GM21526 (cell line): ENCODE results near the gene PLXNA1.

Experiments
- ATAC-seq: cut with Tn5 transposase; IDR thresholded peaks from one replicate; pipeline ENCODE4 v1.9.1; 2021; ENCODE audit warnings: moderate library complexity; ENCODE audit not compliant: unreplicated experiment, low FRiP score

Gene PLXNA1

GRCh38 chr3:126982471-126983175, at the start of gene PLXNA1:
PLXNA1 (plus strand) TSS chr3:126983115; CDS start chr3:126988594, 5,479 bp downstream.
- peak; percentile 64 for ATAC-seq

- ATAC-seq = no peak
Measured at GRCh38 chr3:126934031-126934531, 48.8 kb upstream of the PLXNA1 start.

GRCh38 chr3:126934991-126935390, 47.9 kb upstream of the PLXNA1 start:
- no peak for ATAC-seq

GRCh38 chr3:126935756-126936509, 47.0 kb upstream of the PLXNA1 start:
- no peak for ATAC-seq

GRCh38 chr3:126936853-126937425, 46.0 kb upstream of the PLXNA1 start:
- no peak for ATAC-seq

- no peak for ATAC-seq
Measured at GRCh38 chr3:126937533-126937932, 45.4 kb upstream of the PLXNA1 start.

GRCh38 chr3:126937973-126938372, 44.9 kb upstream of the PLXNA1 start:
- ATAC-seq = no peak

GRCh38 chr3:126938520-126939337, 44.2 kb upstream of the PLXNA1 start:
- no peak for ATAC-seq

- ATAC-seq = no peak
Measured at GRCh38 chr3:126939338-126939718, 43.6 kb upstream of the PLXNA1 start.

- no peak for ATAC-seq
Measured at GRCh38 chr3:126939733-126940132, 43.2 kb upstream of the PLXNA1 start.

GRCh38 chr3:126941721-126942270, 41.1 kb upstream of the PLXNA1 start:
- no peak for ATAC-seq

- ATAC-seq = no peak
Measured at GRCh38 chr3:126944089-126944965, 38.6 kb upstream of the PLXNA1 start.

GRCh38 chr3:126945171-126945721, 37.7 kb upstream of the PLXNA1 start:
- no peak for ATAC-seq

- no peak for ATAC-seq
Measured at GRCh38 chr3:126945891-126946290, 37.0 kb upstream of the PLXNA1 start.

GRCh38 chr3:126946405-126946804, 36.5 kb upstream of the PLXNA1 start:
- ATAC-seq = no peak

- no peak for ATAC-seq
Measured at GRCh38 chr3:126947429-126947828, 35.5 kb upstream of the PLXNA1 start.

GRCh38 chr3:126948980-126949535, 33.9 kb upstream of the PLXNA1 start:
- ATAC-seq = no peak

- no peak for ATAC-seq
Measured at GRCh38 chr3:126951561-126951960, 31.4 kb upstream of the PLXNA1 start.
